NCI-H1694 (cell line): Measurements from ENCODE around the gene GMFB.

Experiments used
- DNase-seq: peaks from one replicate; lab custom pipeline; 2025; lab: John Stamatoyannopoulos, UW

GMFB gene

DNA sequence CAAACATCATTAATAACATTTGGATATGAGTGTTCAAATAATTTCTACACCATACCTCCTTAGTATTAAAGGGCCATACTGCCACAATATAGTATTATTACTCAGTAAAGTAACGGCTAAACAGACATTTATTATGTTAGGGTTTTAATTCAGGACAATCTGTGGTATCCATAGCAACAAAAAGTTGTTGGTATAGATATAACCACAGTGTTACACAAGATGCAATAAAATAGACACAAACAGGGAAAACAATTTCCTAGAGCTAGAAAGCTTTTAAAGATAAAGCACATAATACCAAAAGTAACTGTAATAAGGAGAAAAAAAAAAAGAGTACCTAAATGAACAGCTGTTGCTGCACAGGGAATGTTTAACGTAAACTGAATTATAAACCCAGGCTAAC, 63.7 kb downstream of the GMFB start:
- no peak for DNase-seq
